GM12878 (cell line): ENCODE data around the gene TOR1B. TPM values are rescaled to one million over a fixed set of nuclear protein-coding genes. Genes with fewer than 3 reads are reported as not detected.

ENCODE experiments used
- ATAC-seq: fragments of 200-7000 bp; cut with Tn5 transposase; 3 replicates; pipeline ENCODE4 v1.9.1; 2020; ENCODE audit warnings: mild to moderate bottlenecking, moderate library complexity
- BruUV-seq: library from RNA; stranded (reverse); fragments of 400-500 nt; replicated peaks from 2 replicates; lab custom pipeline; 2021; lab: Mats Ljungman, UMichigan
- CTCF ChIA-PET: fragments of 300-600 bp; sonication (Branson Sonifier 250); formaldehyde crosslinking; extraction: SDS; loops from one replicate; lab custom pipeline; 2021; ENCODE audit warnings: inconsistent platforms; lab: Yijun Ruan, JAX
- POLR2A ChIA-PET: fragments of 350-600 bp; formaldehyde crosslinking; extraction: SDS; loops from one replicate; lab custom pipeline; 2021; ENCODE audit warnings: inconsistent platforms; lab: Charles Lee
- RAD21 ChIA-PET: fragments of 300-600 bp; sonication (Branson Sonifier 250); formaldehyde crosslinking; loops from one replicate; lab custom pipeline; 2023; ENCODE audit warnings: antibody characterized with exemption; ENCODE audit not compliant: unreplicated experiment; lab: Charles Lee
- SMC1A ChIA-PET: fragments of 300-600 bp; sonication (Branson Sonifier 250); formaldehyde crosslinking; loops from one replicate; lab custom pipeline; 2023; ENCODE audit not compliant: unreplicated experiment, uncharacterized antibody; lab: Charles Lee
- DNase-seq: peaks from one replicate; pipeline ENCODE4 v3.0.0-alpha.2; 2011; ENCODE audit warnings: low read depth, low spot score
- FAIRE-seq: peaks from 3 replicates; lab custom pipeline; 2011; peaks lifted over from hg19 to GRCh38; lab: Jason Lieb, UNC
- H2AFZ ChIP-seq: 2 replicates; pipeline ENCODE4 v1.6.0; 2011; ENCODE audit warnings: low read depth, low read length, control low read depth; ENCODE audit not compliant: control insufficient read depth
- H3K27ac ChIP-seq: 2 replicates; pipeline ENCODE4 v1.5.1; 2011; ENCODE audit warnings: control low read depth; ENCODE audit not compliant: control insufficient read depth, insufficient read depth
- H3K27me3 ChIP-seq, 2 experiments: replicated peaks in 1 of 2; 2 replicates each; pipeline versions ENCODE4 v1.6.0 to v1.6.1; 2011; ENCODE audit warnings: low read length in 1 of 2; ENCODE audit not compliant: control insufficient read depth in 2 of 2, insufficient read depth in 2 of 2
- H3K36me3 ChIP-seq, 2 experiments: 2 replicates each; pipeline ENCODE4 v1.5.1; 2011; ENCODE audit warnings: low read length in 1 of 2; ENCODE audit not compliant: control insufficient read depth in 2 of 2, insufficient read depth in 2 of 2
- H3K4me1 ChIP-seq: 2 replicates; pipeline ENCODE4 v1.6.1; 2011; ENCODE audit warnings: mild to moderate bottlenecking, low read length, moderate library complexity, mixed read lengths; ENCODE audit not compliant: control insufficient read depth, insufficient read depth
- H3K4me2 ChIP-seq: 2 replicates; pipeline ENCODE4 v1.6.0; 2011; ENCODE audit warnings: control low read depth; ENCODE audit not compliant: control insufficient read depth, insufficient read depth
- H3K4me3 ChIP-seq: fragments of 200-600 bp; sonication (generic); 2 replicates; pipeline ENCODE4 v1.5.1; 2016
- H3K79me2 ChIP-seq: 2 replicates; pipeline ENCODE4 v1.6.0; 2011; ENCODE audit warnings: low read length; ENCODE audit not compliant: control insufficient read depth, insufficient read depth
- H3K9ac ChIP-seq: 2 replicates; pipeline ENCODE4 v1.8.0; 2011; ENCODE audit warnings: low read length, control low read depth, mixed read lengths; ENCODE audit not compliant: control insufficient read depth, insufficient read depth
- H3K9me3 ChIP-seq: replicated peaks from 3 replicates; pipeline ENCODE4 v1.5.1; 2011; ENCODE audit warnings: mild to moderate bottlenecking, low read length; ENCODE audit not compliant: control insufficient read depth, insufficient read depth
- H4K20me1 ChIP-seq: 2 replicates; pipeline ENCODE4 v1.6.0; 2011; ENCODE audit not compliant: control insufficient read depth, insufficient read depth
- CBX3 ChIP-seq: fragments of 200-600 bp; sonication (generic); IDR thresholded peaks from 2 replicates; pipeline ENCODE4 v1.6.1; 2016; ENCODE audit warnings: low read depth, borderline replicate concordance
- CHD4 ChIP-seq: fragments of 200-600 bp; sonication (generic); IDR thresholded peaks from 2 replicates; pipeline ENCODE4 v1.6.1; 2016; ENCODE audit warnings: mild to moderate bottlenecking
- EED ChIP-seq: sonication (generic); IDR thresholded peaks from 2 replicates; pipeline ENCODE4 v1.6.1; 2016; ENCODE audit warnings: antibody characterized with exemption, low read depth
- EGR1 ChIP-seq, 2 experiments: IDR thresholded peaks; 1 replicate in 1 of 2; 2 replicates in 1 of 2; pipeline ENCODE4 v1.6.1; 2011 to 2012; ENCODE audit warnings: low read depth in 2 of 2, low read length in 2 of 2, borderline replicate concordance in 1 of 2, mild to moderate bottlenecking in 1 of 2, moderate library complexity in 1 of 2
- EP300 ChIP-seq, 2 experiments: fragments of 150-350 bp in 1 of 2; IDR thresholded peaks; 2 replicates each; pipeline ENCODE4 v1.6.1; 2011 to 2012; ENCODE audit warnings: low read depth in 2 of 2, low read length in 2 of 2, borderline replicate concordance in 1 of 2, improper control_type of control experiment in 1 of 2, inconsistent platforms in 1 of 2; ENCODE audit not compliant: control insufficient read depth in 1 of 2
- IRF5 ChIP-seq: fragments of 450-650 bp; IDR thresholded peaks from 2 replicates; pipeline ENCODE4 v1.6.1; 2017; ENCODE audit warnings: borderline replicate concordance
- NR2F1 ChIP-seq: fragments of 450-650 bp; conservative IDR thresholded peaks from 2 replicates; pipeline ENCODE4 v1.6.1; 2017; ENCODE audit warnings: mild to moderate bottlenecking
- RAD51 ChIP-seq: fragments of 450-650 bp; IDR thresholded peaks from 2 replicates; pipeline ENCODE4 v1.6.1; 2016; ENCODE audit warnings: moderate library complexity, mild to moderate bottlenecking, inconsistent platforms
- SIX5 ChIP-seq: IDR thresholded peaks from 2 replicates; pipeline ENCODE4 v1.6.1; 2011; ENCODE audit warnings: mild to moderate bottlenecking, low read depth, low read length, moderate library complexity; ENCODE audit not compliant: severe bottlenecking
- SMAD5 ChIP-seq: IDR thresholded peaks from 2 replicates; pipeline ENCODE4 v1.6.1; 2016; ENCODE audit warnings: antibody characterized with exemption, low read depth
- SMARCA5 ChIP-seq: fragments of 450-650 bp; IDR thresholded peaks from 2 replicates; pipeline ENCODE4 v1.6.1; 2017; ENCODE audit warnings: mild to moderate bottlenecking
- YY1 ChIP-seq: IDR thresholded peaks from 2 replicates; pipeline ENCODE4 v1.6.1; 2011; ENCODE audit warnings: low read depth, mild to moderate bottlenecking, low read length
- ZBTB33 ChIP-seq: fragments of 450-650 bp; IDR thresholded peaks from 2 replicates; pipeline ENCODE4 v1.6.1; 2017; ENCODE audit warnings: mild to moderate bottlenecking
- ZNF24 ChIP-seq: fragments of 450-650 bp; IDR thresholded peaks from 2 replicates; pipeline ENCODE4 v1.6.1; 2017; ENCODE audit warnings: antibody characterized with exemption, mild to moderate bottlenecking
- ZNF384 ChIP-seq: IDR thresholded peaks from 2 replicates; pipeline ENCODE4 v1.6.1; 2012; ENCODE audit warnings: low read depth, mild to moderate bottlenecking, low read length, improper control_type of control experiment, borderline replicate concordance
- WGBS: methylation state at CpG from one replicate; pipeline ENCODE4 v1.1.6; 2016; ENCODE audit warnings: low lambda C conversion rate; ENCODE audit not compliant: insufficient replicate concordance, insufficient coverage; ENCODE audit errors: missing lambda C conversion rate; 5-methylcytosine and 5-hydroxymethylcytosine counted together
- in situ Hi-C: fragments of 300-500 bp; cut with MboI; formaldehyde crosslinking; loops from 9 replicates; pipeline ENCODE4 v1.14.3; 2018; ENCODE audit warnings: mixed read lengths
- intact Hi-C: fragments of 100-400 bp; cut with micrococcal nuclease; formaldehyde crosslinking; loops from one replicate; pipeline ENCODE4 v1.14.2; 2022; ENCODE audit not compliant: unreplicated experiment
- polyA plus RNA-seq, 11 experiments: library from polyadenylated mRNA; depleted of rRNA in 4 of 11; unstranded in 6 of 11; stranded (reverse) in 5 of 11; fragments of >200 nt; fragmentation: Nextera tagmentation in 4 of 11; fragmentation: Illumina TruSeq in 1 of 11; extraction: Ambion mirVana in 4 of 11; extraction: Trizol in 1 of 11; gene quantifications; 1 replicate in 1 of 11; 2 replicates in 10 of 11; pipeline versions ENCODE4 v1.2.1 to v1.2.3, GENCODE V29; 2011 to 2016; ENCODE audit warnings: inconsistent platforms in 2 of 11, missing spikeins in 2 of 11, low read depth in 1 of 11
- total RNA-seq, 4 experiments: library from RNA; depleted of rRNA in 3 of 4; stranded (reverse); fragments of >200 nt in 3 of 4; fragmentation: Illumina TruSeq in 1 of 4; extraction: Trizol in 1 of 4; gene quantifications; 2 replicates each; pipeline versions ENCODE4 v1.2.1 to v1.2.3, GENCODE V29; 2013 to 2021
- TF ChIP-seq, protein P1 (sequence below): fragments of 150-350 bp; IDR thresholded peaks from 2 replicates; pipeline ENCODE4 v1.6.1; 2014; ENCODE audit warnings: mild to moderate bottlenecking, low read depth, low read length
- TF ChIP-seq, protein P2 (sequence below): IDR thresholded peaks from 2 replicates; pipeline ENCODE4 v1.6.1; 2011; ENCODE audit warnings: low read depth, low read length, improper control_type of control experiment, borderline replicate concordance
- TF ChIP-seq, protein P3 (sequence below), 3 experiments: IDR thresholded peaks in 2 of 3; conservative IDR thresholded peaks in 1 of 3; 2 replicates each; pipeline ENCODE4 v1.5.1; 2011; ENCODE audit warnings: low read depth in 3 of 3, low read length in 3 of 3, mild to moderate bottlenecking in 3 of 3, control low read depth in 2 of 3, moderate library complexity in 2 of 3, inconsistent platforms in 1 of 3, mixed read lengths in 1 of 3; ENCODE audit not compliant: control insufficient read depth in 2 of 3, insufficient read depth in 1 of 3; ENCODE audit errors: extremely low read depth in 1 of 3

The TOR1B gene
- total and polyA plus RNA-seq, 10 of the 15 experiments (the other 5 are each of a cell fraction or from before 2014, with no cell fraction given), result 1.8 to 17.5 (median 9.9) TPM

GRCh38 chr9:129809346-129809745, 6.4 kb downstream of the TOR1B start:
- DNase-seq, result no peak
- intact Hi-C loops, result no loop called here
- Histone ChIP-seq H3K9ac (no peak overlapping the region), H2AFZ (no peak overlapping the region), H3K9me3 (no peaks in the 10 kb centered on the region), H3K27ac (no peak overlapping the region), H3K79me2 (peaks cover 1% of the 10 kb centered on the region), H3K4me1 (peaks cover 4% of the 10 kb centered on the region), H3K4me3 (no peak overlapping the region), H3K36me3 (peaks cover 0 to 14% of the 10 kb centered on the region in 2 experiments), H3K27me3 (no peaks in the 10 kb centered on the region), H3K4me2 (no peak overlapping the region), H4K20me1 (no peaks in the 10 kb centered on the region)
- FAIRE-seq, result no peak
- POLR2A ChIA-PET, result no interaction called here
- SMC1A ChIA-PET, result no interaction called here
- in situ Hi-C loops, result no loop called here
- CTCF ChIA-PET, result interaction anchor here (1.3 kb wide), 1 partner anchor 25 kb away, joined by 5 read pairs; no protein-coding TSS in a partner anchor
- BruUV-seq, result no TSS peak
- TF ChIP-seq CBX3 (no peak), ZNF24 (no peak), EP300 (IDR thresholded peaks at IDR 0.05; ENCODE audit: borderline replicate concordance in 1 of 2, control insufficient read depth in 1 of 2, low read depth in 2 of 2, low read length in 2 of 2) (no peak), ZBTB33 (no peak), IRF5 (no peak), NR2F1 (no peak), SIX5 (no peak), SMARCA5 (no peak), EGR1 (IDR thresholded peaks at IDR 0.05; ENCODE audit: borderline replicate concordance in 1 of 2, low read depth in 2 of 2, low read length in 2 of 2) (no peak), SMAD5 (no peak), ZNF384 (no peak), YY1 (no peak), RAD51 (no peak), CHD4 (no peak), EED (no peak)
- TF ChIP-seq, protein P1, sequence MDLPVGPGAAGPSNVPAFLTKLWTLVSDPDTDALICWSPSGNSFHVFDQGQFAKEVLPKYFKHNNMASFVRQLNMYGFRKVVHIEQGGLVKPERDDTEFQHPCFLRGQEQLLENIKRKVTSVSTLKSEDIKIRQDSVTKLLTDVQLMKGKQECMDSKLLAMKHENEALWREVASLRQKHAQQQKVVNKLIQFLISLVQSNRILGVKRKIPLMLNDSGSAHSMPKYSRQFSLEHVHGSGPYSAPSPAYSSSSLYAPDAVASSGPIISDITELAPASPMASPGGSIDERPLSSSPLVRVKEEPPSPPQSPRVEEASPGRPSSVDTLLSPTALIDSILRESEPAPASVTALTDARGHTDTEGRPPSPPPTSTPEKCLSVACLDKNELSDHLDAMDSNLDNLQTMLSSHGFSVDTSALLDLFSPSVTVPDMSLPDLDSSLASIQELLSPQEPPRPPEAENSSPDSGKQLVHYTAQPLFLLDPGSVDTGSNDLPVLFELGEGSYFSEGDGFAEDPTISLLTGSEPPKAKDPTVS, result no peak
- TF ChIP-seq, protein P2, sequence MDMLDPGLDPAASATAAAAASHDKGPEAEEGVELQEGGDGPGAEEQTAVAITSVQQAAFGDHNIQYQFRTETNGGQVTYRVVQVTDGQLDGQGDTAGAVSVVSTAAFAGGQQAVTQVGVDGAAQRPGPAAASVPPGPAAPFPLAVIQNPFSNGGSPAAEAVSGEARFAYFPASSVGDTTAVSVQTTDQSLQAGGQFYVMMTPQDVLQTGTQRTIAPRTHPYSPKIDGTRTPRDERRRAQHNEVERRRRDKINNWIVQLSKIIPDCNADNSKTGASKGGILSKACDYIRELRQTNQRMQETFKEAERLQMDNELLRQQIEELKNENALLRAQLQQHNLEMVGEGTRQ, result no peak
- TF ChIP-seq, protein P3, sequence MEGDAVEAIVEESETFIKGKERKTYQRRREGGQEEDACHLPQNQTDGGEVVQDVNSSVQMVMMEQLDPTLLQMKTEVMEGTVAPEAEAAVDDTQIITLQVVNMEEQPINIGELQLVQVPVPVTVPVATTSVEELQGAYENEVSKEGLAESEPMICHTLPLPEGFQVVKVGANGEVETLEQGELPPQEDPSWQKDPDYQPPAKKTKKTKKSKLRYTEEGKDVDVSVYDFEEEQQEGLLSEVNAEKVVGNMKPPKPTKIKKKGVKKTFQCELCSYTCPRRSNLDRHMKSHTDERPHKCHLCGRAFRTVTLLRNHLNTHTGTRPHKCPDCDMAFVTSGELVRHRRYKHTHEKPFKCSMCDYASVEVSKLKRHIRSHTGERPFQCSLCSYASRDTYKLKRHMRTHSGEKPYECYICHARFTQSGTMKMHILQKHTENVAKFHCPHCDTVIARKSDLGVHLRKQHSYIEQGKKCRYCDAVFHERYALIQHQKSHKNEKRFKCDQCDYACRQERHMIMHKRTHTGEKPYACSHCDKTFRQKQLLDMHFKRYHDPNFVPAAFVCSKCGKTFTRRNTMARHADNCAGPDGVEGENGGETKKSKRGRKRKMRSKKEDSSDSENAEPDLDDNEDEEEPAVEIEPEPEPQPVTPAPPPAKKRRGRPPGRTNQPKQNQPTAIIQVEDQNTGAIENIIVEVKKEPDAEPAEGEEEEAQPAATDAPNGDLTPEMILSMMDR (IDR thresholded peaks at IDR 0.05 in 2 of 3, conservative IDR thresholded peaks at IDR 0.05 in 1 of 3; ENCODE audit: control insufficient read depth in 2 of 3, extremely low read depth in 1 of 3, insufficient read depth in 1 of 3, low read depth in 3 of 3, low read length in 3 of 3), result no peak
- 81% methylated on average over 11 of the region's 11 CpGs for WGBS
- RAD21 ChIA-PET, result no interaction called here
- ATAC-seq, result no peak
